Measurements from ENCODE around the gene LAMA3. TPM values are rescaled to one million over a fixed set of nuclear protein-coding genes. Genes with fewer than 3 reads are reported as not detected.

Gene LAMA3
- total and polyA plus RNA-seq, 12 donors: 0.89 to 5.3 (median 3.3) TPM

DNA sequence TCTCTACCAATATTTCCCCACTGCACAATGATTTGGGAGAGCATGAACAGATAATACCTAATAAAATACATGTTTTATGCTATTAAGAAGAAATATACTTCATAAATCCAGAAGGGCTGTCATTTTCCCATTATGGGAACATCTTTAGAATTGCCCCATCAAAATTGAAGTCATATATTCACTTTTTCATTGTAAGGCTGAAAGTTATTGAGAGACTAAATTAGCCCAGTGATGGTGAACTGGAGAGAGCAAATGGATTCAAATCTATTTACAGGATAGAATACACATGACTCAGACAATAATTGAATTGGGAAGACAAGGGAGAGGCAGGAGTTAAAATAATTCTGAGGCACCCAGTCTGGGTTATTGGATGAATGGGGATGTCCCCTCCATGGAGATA, 245.6 kb downstream of the LAMA3 start:
- no peak overlapping the region for H3K27ac ChIP-seq
- intact Hi-C loops (cut with DNase I): no loop called here
- H3K27me3 ChIP-seq: no peaks in the 10 kb centered on the region
- H3K36me3 ChIP-seq: peaks cover 0 to 55% (median 4%) of the 10 kb centered on the region in 9 donors
- no peak for ATAC-seq
- no peak for DNase-seq
- H3K4me1 ChIP-seq: peaks cover 0 to 8% (median 0%) of the 10 kb centered on the region in 9 donors
- H3K4me3 ChIP-seq: no peak overlapping the region
- H3K9me3 ChIP-seq: no peaks in the 10 kb centered on the region
- TF ChIP-seq, protein P1, sequence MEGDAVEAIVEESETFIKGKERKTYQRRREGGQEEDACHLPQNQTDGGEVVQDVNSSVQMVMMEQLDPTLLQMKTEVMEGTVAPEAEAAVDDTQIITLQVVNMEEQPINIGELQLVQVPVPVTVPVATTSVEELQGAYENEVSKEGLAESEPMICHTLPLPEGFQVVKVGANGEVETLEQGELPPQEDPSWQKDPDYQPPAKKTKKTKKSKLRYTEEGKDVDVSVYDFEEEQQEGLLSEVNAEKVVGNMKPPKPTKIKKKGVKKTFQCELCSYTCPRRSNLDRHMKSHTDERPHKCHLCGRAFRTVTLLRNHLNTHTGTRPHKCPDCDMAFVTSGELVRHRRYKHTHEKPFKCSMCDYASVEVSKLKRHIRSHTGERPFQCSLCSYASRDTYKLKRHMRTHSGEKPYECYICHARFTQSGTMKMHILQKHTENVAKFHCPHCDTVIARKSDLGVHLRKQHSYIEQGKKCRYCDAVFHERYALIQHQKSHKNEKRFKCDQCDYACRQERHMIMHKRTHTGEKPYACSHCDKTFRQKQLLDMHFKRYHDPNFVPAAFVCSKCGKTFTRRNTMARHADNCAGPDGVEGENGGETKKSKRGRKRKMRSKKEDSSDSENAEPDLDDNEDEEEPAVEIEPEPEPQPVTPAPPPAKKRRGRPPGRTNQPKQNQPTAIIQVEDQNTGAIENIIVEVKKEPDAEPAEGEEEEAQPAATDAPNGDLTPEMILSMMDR (IDR thresholded peaks at IDR 0.05): no peak

- no peak for ATAC-seq
- H3K4me3 ChIP-seq: no peak overlapping the region
- intact Hi-C loops (cut with DNase I): no loop called here
- H3K9me3 ChIP-seq: no peaks in the 10 kb centered on the region
- peaks cover 0 to 8% (median 0%) of the 10 kb centered on the region in 9 donors for H3K4me1 ChIP-seq
- WGBS, 2 donors: 80 to 88% methylated on average over 2 of the region's 2 CpGs
- no peak overlapping the region for H3K27ac ChIP-seq
- DNase-seq: no peak
- TF ChIP-seq, protein P1 (IDR thresholded peaks at IDR 0.05): no peak
- peaks cover 0 to 54% (median 3%) of the 10 kb centered on the region in 9 donors for H3K36me3 ChIP-seq
- H3K27me3 ChIP-seq: no peaks in the 10 kb centered on the region
Observed at GRCh38 chr18:23935804-23936203, 246.6 kb downstream of the LAMA3 start.

GRCh38 chr18:23936381-23936958, 247.2 kb downstream of the LAMA3 start:
- H3K27me3 ChIP-seq: no peaks in the 10 kb centered on the region
- peaks cover 0 to 49% (median 0%) of the 10 kb centered on the region in 9 donors for H3K36me3 ChIP-seq
- ATAC-seq (no peak), DNase-seq (no peak)
- no peak overlapping the region for H3K4me3 ChIP-seq
- WGBS, 2 donors: 78 to 80% methylated on average over 6 of the region's 6 CpGs
- H3K4me1 ChIP-seq: peaks cover 0 to 8% (median 0%) of the 10 kb centered on the region in 9 donors
- no peak overlapping the region for H3K27ac ChIP-seq
- intact Hi-C loops (cut with DNase I): no loop called here
- H3K9me3 ChIP-seq: no peaks in the 10 kb centered on the region
- TF ChIP-seq, protein P1 (IDR thresholded peaks at IDR 0.05): no peak

- DNase-seq (no peak), ATAC-seq (no peak)
- TF ChIP-seq, protein P1 (IDR thresholded peaks at IDR 0.05): no peak
- Histone ChIP-seq H3K9me3 (no peaks in the 10 kb centered on the region), H3K36me3 (peaks cover 0 to 43% (median 0%) of the 10 kb centered on the region in 9 donors), H3K27me3 (no peaks in the 10 kb centered on the region), H3K4me1 (peaks cover 0 to 8% (median 0%) of the 10 kb centered on the region in 9 donors), H3K4me3 (no peak overlapping the region), H3K27ac (no peak overlapping the region)
- intact Hi-C loops (cut with DNase I): no loop called here
- 92 to 94% methylated on average over 11 of the region's 11 CpGs for WGBS, 2 donors
Observed at GRCh38 chr18:23938043-23938756, 248.9 kb downstream of the LAMA3 start.

All from heart right ventricle (tissue), 16 donors.